Neutrophil (primary cell): ENCODE results near the gene CCDC83.
A peak's percentile ranks its signal among the peaks of the same experiment; 100 is the strongest.
"Not testable (repeated sequence)": the region's sequence is repeated elsewhere in the genome, so short reads cannot be mapped to it uniquely, and the experiment has no call there.

Experiments used
- H3K27ac ChIP-seq: fragments of 200-600 bp; sonication (generic); 2 replicates; pipeline ENCODE4 v1.5.1; 2016; ENCODE audit warnings: mild to moderate bottlenecking, moderate library complexity
- H3K27me3 ChIP-seq: fragments of 200-600 bp; sonication (generic); 2 replicates; pipeline ENCODE4 v1.6.0; 2016; ENCODE audit warnings: mild to moderate bottlenecking
- H3K36me3 ChIP-seq: fragments of 200-600 bp; sonication (generic); 2 replicates; pipeline ENCODE4 v1.5.1; 2017
- H3K4me1 ChIP-seq, 2 experiments: fragments of 200-600 bp in 1 of 2; sonication (generic) in 1 of 2; 1 replicate in 1 of 2; 2 replicates in 1 of 2; pipeline versions ENCODE4 v1.5.1 to v1.6.1; 2013 to 2016; ENCODE audit warnings: low read depth in 1 of 2, low read length in 1 of 2, mild to moderate bottlenecking in 1 of 2, moderate library complexity in 1 of 2; ENCODE audit not compliant: control insufficient read depth in 1 of 2, insufficient read depth in 1 of 2
- H3K4me3 ChIP-seq, 2 experiments: fragments of 200-600 bp in 1 of 2; sonication (generic) in 1 of 2; 1 replicate in 1 of 2; 2 replicates in 1 of 2; pipeline ENCODE4 v1.5.1; 2013 to 2016; ENCODE audit warnings: low read depth in 1 of 2, low read length in 1 of 2, mild to moderate bottlenecking in 1 of 2, moderate library complexity in 1 of 2
- H3K9me3 ChIP-seq: fragments of 200-600 bp; sonication (generic); 2 replicates; pipeline ENCODE4 v1.5.1; 2016
- TF ChIP-seq, protein P1 (sequence below): fragments of 200-600 bp; sonication (generic); IDR thresholded peaks from 2 replicates; pipeline ENCODE4 v1.5.1; 2016; ENCODE audit warnings: antibody characterized with exemption

Gene CCDC83

GRCh38 chr11:85949798-85950197, 94.6 kb downstream of the CCDC83 start:
- Histone ChIP-seq H3K4me1 (peaks cover 15 to 24% of the 10 kb centered on the region in 2 experiments), H3K36me3 (peaks cover 13% of the 10 kb centered on the region), H3K9me3 (no peaks in the 10 kb centered on the region), H3K27ac (no peak overlapping the region), H3K4me3 (no peak overlapping the region), H3K27me3 (no peaks in the 10 kb centered on the region)
- TF ChIP-seq, protein P1, sequence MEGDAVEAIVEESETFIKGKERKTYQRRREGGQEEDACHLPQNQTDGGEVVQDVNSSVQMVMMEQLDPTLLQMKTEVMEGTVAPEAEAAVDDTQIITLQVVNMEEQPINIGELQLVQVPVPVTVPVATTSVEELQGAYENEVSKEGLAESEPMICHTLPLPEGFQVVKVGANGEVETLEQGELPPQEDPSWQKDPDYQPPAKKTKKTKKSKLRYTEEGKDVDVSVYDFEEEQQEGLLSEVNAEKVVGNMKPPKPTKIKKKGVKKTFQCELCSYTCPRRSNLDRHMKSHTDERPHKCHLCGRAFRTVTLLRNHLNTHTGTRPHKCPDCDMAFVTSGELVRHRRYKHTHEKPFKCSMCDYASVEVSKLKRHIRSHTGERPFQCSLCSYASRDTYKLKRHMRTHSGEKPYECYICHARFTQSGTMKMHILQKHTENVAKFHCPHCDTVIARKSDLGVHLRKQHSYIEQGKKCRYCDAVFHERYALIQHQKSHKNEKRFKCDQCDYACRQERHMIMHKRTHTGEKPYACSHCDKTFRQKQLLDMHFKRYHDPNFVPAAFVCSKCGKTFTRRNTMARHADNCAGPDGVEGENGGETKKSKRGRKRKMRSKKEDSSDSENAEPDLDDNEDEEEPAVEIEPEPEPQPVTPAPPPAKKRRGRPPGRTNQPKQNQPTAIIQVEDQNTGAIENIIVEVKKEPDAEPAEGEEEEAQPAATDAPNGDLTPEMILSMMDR, result no peak

GRCh38 chr11:85950317-85951048, 95.3 kb downstream of the CCDC83 start:
- Histone ChIP-seq H3K27me3 (no peaks in the 10 kb centered on the region), H3K36me3 (peaks cover 20% of the 10 kb centered on the region), H3K9me3 (no peaks in the 10 kb centered on the region), H3K4me1 (peaks cover 14 to 20% of the 10 kb centered on the region in 2 experiments), H3K4me3 (no peak overlapping the region), H3K27ac (no peak overlapping the region)
- TF ChIP-seq, protein P1, result no peak

- Histone ChIP-seq H3K9me3 (no peaks in the 10 kb centered on the region), H3K36me3 (peaks cover 26% of the 10 kb centered on the region), H3K27ac (no peak overlapping the region), H3K27me3 (no peaks in the 10 kb centered on the region), H3K4me1 (peaks cover 9 to 14% of the 10 kb centered on the region in 2 experiments), H3K4me3 (no peak overlapping the region)
- TF ChIP-seq, protein P1, result no peak
Observed at GRCh38 chr11:85951049-85951405, 95.8 kb downstream of the CCDC83 start.

DNA sequence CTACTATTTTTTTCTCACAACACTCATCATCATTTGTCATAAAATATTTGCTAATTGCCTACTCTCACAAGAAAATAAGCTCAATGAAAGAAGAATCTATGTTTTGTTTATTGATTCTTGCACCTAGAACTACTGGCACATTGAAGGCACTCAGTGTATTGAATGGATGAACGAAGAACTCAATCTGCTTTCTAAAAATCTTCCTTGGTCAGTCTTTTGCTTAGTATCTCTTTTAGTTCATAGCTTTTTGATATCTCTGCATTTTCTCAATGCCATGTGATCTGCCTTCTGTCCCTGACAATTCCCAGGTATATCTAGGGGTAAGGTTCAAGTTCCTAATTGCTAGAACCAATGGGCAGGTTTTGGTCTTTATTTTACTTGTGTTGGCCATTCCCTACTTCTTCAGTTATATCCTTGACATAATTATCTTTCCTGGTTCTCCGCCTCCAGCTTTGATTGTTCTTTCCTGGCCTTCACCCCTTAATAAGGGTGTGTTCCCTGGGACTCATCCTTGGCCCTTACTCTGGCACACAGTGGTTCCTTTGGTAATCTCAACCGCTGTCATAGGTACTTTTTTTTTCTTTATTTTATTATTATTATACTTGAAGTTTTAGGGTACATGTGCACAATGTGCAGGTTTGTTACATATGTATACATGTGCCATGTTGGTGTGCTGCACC, 96.4 kb downstream of the CCDC83 start:
- no peak overlapping the region for H3K4me3 ChIP-seq
- H3K9me3 ChIP-seq, result no peaks in the 10 kb centered on the region
- H3K4me1 ChIP-seq, result peaks cover 7 to 11% of the 10 kb centered on the region in 2 experiments
- peaks cover 31% of the 10 kb centered on the region for H3K36me3 ChIP-seq
- TF ChIP-seq, protein P1, result no peak
- no peaks in the 10 kb centered on the region for H3K27me3 ChIP-seq
- no peak overlapping the region for H3K27ac ChIP-seq

- peaks cover 36% of the 10 kb centered on the region for H3K36me3 ChIP-seq
- not testable (repeated sequence) for H3K27me3 ChIP-seq, H3K4me3 ChIP-seq, H3K9me3 ChIP-seq, H3K27ac ChIP-seq
- peaks cover 7 to 10% of the 10 kb centered on the region in 2 experiments for H3K4me1 ChIP-seq
Observed at GRCh38 chr11:85952108-85952485, 96.9 kb downstream of the CCDC83 start.

DNA sequence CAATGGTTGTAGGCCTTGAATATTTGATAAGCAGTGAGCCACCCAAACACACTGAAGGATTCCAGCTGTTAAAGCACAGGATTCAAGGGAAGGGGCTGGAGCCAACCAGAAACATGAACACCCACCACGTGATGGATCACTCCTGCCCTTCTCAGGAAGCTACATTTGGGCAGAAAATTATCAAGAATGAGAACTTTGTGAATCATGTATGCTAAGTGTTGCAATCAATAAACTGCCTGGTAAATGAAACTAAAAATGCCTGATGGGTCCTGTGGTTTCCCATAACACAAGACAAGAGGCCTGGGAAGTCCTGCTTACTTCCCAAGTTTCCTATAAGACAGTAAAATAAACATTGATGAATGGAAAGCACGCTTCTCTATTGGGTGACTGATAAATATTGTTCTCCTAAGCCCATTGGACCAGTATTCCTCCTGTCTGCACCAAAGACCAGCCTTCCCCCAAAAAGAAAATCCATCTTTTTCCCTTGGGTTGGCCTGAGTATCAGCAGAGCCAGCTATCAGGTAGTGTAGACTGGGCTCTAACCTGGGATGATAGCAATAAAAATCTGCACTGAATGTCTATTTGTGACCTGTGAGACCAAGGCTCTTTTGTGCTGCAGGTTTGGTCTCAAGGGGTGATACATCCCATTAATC, 98.4 kb downstream of the CCDC83 start:
- H3K9me3 ChIP-seq, result no peaks in the 10 kb centered on the region
- H3K4me3 ChIP-seq, result no peak overlapping the region
- no peaks in the 10 kb centered on the region for H3K4me1 ChIP-seq
- TF ChIP-seq, protein P1, result no peak
- H3K27me3 ChIP-seq, result no peaks in the 10 kb centered on the region
- H3K36me3 ChIP-seq, result peaks cover 52% of the 10 kb centered on the region
- peak overlapping the region; percentile 40 for H3K27ac ChIP-seq
